ENCODE results near the gene ENTPD2.

ENTPD2 gene

DNA sequence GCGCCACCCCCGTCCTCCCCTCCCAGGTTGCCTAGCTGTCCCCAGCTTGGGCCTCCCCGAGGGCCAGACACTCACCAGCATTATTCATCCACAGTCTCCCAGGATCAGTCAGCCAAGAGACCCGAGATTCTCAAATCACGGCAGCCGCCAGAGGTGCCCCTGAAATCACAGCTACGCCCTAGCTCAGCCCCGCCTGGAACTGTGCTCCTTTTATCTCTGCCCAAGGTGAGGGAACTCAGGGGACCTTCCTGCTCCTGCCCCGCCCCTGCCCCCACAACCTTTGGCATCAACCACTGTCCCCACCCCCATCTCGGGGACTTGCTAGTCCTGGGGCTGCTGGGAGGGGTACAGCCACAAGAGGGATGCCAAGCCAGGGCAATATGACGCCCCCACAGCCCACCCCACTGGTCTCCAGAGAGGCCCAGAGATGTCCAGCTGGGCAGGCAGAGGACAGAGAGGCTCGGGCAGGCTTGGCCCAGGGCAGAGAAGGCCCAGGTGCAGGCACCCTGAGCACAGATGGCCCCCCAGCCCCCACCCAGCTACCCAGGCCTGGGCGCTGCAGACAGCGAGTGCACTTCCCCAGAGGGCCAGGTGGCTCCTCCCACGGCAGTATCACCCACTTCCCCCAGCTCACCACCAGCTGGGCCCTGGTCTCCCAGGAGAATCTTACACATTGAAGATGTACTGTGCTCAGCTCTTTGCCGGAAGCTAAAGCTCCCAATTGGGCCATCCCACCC, 21.8 kb downstream of the ENTPD2 start, which contains the start of gene FUT7:
Gene FUT7, minus strand, starts transcription at position 185 of the 737 bp plus-strand sequence. Its CDS starts 97 bp downstream, at position 88.
- no peak within 1 kb of the TSS for H3K4me3 ChIP-seq (replicated peaks; ENCODE audit: low read depth, low read length)
- no peak for TF ChIP-seq CTCF (IDR thresholded peaks at IDR 0.05; ENCODE audit: low read depth, low read length, missing control alignments)
- no peak for DNase-seq (ENCODE audit: extremely low read depth, low read depth)

DNA sequence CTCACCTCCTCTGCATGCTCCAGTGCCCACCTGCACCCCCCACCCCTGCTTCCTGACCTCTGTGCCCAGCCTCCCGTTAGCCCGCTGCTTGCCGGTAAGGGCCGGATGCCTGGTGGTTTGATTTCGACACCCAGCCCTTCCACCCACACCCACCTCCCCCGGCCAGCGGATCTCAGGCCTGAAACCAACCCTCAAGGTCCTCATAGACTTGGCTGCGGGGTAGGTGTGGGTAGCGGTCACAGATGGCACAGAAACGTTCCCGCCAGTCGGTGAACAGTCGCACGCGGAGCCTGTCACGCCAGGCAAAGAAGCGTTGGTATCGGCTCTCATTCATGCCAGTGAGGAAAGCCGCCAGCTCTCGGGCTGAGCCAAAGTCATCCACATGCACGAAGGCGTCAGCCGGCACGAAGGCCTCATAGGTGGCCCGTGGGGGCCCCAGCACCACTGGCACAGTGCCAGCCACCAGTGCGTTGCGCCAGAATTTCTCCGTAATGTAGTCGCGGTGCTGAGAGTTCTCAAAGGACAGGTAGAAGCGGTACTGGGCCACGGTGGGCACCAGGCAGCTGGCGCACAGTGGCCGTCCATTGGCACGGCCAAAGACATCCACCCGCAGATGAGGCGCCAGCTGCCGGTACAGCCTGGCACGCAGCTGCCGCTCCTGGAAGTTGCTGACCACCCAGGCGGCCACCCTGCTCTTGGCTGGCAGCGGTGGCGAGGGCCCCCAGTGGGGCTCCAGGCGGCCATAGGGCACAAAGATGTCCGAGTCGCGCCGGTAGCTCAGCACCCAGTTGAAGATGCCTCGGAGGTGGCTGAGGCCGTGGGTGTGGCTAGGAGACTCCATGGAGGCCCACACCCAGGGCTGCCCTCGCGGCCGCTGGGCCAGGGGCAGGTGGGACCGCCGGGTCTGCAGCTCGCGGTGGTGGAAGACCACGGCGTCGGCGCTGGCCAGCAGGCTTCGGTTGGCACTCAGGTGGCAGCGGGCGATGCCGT, 23.0 kb downstream of the ENTPD2 start:
- no peak overlapping the region for H3K4me3 ChIP-seq (replicated peaks; ENCODE audit: low read depth, low read length)
- no peak for DNase-seq (ENCODE audit: extremely low read depth, low read depth)
- no peak for TF ChIP-seq CTCF (IDR thresholded peaks at IDR 0.05; ENCODE audit: low read depth, low read length, missing control alignments)

DNA sequence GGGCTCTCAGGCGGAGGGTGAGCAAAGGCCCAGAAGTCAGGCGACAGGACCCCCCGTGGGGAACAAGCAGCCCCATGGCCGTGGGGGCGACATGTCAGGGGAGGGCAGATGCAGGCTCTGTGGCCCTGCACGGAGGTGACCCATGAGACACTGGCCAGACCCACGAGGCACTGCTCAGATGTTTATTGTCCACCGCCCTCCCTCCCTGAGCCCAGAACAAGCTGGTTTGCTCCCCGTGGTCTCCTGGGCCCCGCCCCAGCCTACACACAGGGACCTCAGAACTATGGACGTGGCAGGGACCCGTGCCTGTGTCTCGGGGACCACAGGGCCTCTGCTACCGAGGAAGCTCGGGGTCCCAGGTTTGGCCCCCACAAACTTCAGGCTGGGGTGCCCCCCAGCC, 23.9 kb downstream of the ENTPD2 start:
- no peak for TF ChIP-seq CTCF (IDR thresholded peaks at IDR 0.05; ENCODE audit: low read depth, low read length, missing control alignments)
- no peak for DNase-seq (ENCODE audit: extremely low read depth, low read depth)
- no peak overlapping the region for H3K4me3 ChIP-seq (replicated peaks; ENCODE audit: low read depth, low read length)

DNA sequence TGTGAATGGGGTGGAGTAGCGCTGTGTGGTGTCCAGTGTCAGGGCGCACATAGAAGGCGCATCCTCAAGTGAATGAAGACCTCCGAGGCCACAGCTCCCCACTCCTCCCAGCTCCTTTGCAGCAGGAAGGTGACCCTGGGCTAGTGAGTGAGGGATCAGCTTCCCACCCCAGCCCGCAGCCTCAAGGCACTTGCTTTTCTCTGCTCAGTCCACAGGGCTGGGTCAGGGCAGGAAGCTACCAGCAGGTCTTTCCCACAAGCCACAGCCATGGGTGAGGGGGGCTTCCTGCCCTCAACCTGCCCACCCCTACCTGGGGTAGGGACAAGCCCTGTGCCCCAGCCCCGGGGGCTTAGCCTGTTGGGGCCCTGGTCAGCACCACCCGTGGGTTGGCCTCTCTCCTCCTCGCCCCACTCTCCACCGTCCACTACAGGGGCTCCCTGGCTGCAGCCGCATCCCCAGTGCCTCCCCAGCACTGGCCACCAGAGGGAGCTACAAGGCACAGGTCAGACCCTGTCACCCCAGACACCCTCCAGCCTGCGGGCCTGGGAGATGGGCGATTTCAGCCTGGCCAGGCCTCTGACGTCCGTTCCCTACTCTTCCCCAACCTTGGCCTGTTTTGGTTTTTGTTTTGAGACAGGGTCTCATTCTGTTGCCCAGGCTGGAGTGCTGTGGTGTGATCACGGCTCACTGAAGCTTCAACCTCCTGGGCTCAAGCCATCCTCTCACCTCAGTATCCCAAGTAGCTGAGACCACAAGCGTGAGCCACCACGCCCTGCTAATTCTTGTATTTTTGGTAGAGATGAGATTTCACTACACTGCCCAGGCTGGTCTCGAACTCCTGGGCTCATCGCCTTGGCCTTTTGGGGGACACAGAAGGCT, 24.6 kb downstream of the ENTPD2 start:
- peak; percentile 96 for TF ChIP-seq CTCF (IDR thresholded peaks at IDR 0.05; ENCODE audit: low read depth, low read length, missing control alignments)
- DNase-seq (ENCODE audit: extremely low read depth, low read depth) = no peak
- H3K4me3 ChIP-seq (replicated peaks; ENCODE audit: low read depth, low read length) = no peak overlapping the region; the same call in 1 of the 2 replicates

DNA sequence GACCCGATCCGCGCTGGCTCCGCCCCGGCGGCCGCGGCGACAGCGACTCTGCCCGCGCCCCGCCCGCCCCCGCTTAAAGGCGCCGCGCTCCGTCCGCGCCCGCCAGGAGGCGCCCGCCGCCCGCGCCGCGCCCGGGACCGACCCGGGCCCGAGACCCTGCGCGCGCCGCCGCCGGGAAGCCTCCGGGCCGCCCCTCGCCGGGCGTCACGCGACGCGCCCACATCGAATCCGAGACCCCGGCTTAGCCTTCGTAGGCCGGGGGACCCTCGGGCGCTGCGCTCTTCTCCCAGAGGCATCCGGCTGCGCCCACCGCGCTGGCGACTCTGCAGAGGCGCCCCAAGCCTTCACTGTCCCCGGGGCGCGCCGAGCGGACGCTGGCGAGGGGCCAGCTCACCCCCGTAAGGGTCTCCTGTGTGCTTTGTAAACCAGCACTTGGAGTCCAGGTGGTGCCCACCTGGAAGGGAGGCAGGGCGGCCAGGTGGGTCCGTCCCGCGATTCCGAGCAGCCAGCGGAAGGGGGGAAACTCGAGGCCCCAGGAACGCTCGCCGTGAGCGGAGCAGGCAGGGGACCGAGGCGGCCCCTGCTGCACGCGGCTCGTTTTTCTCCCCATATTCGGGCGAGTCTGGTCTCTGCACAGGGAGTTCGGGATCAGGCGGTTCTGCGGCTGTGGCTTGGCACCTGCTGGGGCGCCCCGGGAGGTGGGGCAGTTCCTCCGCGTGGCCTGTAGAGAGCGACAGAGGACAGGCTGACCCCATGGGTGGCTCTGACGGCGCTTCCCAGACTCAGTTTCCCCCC, 25.4 kb downstream of the ENTPD2 start:
- no peak for TF ChIP-seq CTCF (IDR thresholded peaks at IDR 0.05; ENCODE audit: low read depth, low read length, missing control alignments)
- DNase-seq (ENCODE audit: extremely low read depth, low read depth) = no peak
- peak overlapping the region; percentile 45 for H3K4me3 ChIP-seq (replicated peaks; ENCODE audit: low read depth, low read length)

All from HFF-Myc (cell line).